ENCODE results near the gene ERN2.

The ERN2 gene

GRCh38 chr16:23640615-23640930 lies 72.4 kb downstream of the ERN2 start:
- H2AFZ ChIP-seq: peak overlapping the region; percentile 83
- no peaks in the 10 kb centered on the region for H3K4me1 ChIP-seq
- peak overlapping the region; percentile 4 for H3K9ac ChIP-seq
- TF ChIP-seq CTCF (IDR thresholded peaks at IDR 0.05): no peak
- peak overlapping the region; percentile 91 for H3K4me3 ChIP-seq (ENCODE audit: low read depth, low read length)
- H3K4me2 ChIP-seq (ENCODE audit: low read length): peak overlapping the region; percentile 83
- no peaks in the 10 kb centered on the region for H3K27me3 ChIP-seq (ENCODE audit: control insufficient read depth, insufficient read depth, low read length)
- H3K79me2 ChIP-seq: peaks cover 7% of the 10 kb centered on the region
- no peaks in the 10 kb centered on the region for H3K9me3 ChIP-seq (ENCODE audit: control insufficient read depth, low read length)
- H3K36me3 ChIP-seq (ENCODE audit: control insufficient read depth, insufficient read depth, low read length): no peaks in the 10 kb centered on the region
- no peak overlapping the region for H3K27ac ChIP-seq

Data from parathyroid adenoma (tissue), 2 donors.